ENCODE measurements around the gene P2RX4.
"Not testable (repeated sequence)": the region's sequence is repeated elsewhere in the genome, so short reads cannot be mapped to it uniquely, and the experiment has no call there.

The P2RX4 gene, protein sequence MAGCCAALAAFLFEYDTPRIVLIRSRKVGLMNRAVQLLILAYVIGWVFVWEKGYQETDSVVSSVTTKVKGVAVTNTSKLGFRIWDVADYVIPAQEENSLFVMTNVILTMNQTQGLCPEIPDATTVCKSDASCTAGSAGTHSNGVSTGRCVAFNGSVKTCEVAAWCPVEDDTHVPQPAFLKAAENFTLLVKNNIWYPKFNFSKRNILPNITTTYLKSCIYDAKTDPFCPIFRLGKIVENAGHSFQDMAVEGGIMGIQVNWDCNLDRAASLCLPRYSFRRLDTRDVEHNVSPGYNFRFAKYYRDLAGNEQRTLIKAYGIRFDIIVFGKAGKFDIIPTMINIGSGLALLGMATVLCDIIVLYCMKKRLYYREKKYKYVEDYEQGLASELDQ

DNA sequence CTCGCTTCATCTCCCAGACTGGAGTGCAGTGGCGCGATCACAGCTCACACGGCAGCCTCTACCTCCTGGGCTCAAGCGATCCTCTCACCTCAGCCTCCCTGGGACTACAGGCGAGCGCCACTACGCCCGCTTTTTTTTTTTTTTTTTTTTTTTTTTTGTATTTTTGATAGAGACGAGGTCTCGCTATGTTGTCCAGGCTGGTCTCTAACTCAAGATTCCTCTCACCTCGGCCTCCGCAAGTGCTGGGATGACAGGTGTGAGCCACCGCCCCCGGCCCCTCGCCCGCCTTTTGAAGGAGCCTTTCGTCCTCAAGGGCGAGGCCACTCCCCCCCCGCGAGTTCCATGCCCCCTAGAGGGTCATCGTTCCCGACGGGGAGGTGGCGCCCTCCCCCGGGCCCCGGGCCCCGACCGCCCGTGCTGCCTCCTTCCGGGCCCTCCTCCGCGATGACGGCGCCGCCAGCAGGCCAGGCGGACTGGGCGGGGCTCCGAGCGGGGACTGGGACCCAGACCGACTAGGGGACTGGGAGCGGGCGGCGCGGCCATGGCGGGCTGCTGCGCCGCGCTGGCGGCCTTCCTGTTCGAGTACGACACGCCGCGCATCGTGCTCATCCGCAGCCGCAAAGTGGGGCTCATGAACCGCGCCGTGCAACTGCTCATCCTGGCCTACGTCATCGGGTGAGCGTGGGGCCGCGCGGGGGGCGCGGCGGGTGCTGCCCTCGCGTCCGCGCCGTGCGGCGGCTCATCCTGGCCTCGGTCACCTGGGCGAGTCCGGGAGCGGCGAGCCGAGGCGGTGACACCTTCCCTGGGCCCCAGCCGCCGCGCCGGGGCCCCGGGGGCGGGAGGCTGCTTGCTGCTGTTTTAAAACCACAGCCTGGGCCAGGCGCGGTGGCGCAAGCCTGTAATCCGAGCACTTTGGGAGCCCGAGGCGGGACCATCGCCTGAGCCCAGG is at the start of gene P2RX4:
Gene P2RX4 (plus strand): TSS at position 506 of the 949 bp plus-strand sequence. CDS start 36 bp downstream, at position 542.
- DNase-seq (ENCODE audit: low read depth in 2 of 3, low spot score in 2 of 3), result peak; percentile 66 to 81 (median 75)

DNA sequence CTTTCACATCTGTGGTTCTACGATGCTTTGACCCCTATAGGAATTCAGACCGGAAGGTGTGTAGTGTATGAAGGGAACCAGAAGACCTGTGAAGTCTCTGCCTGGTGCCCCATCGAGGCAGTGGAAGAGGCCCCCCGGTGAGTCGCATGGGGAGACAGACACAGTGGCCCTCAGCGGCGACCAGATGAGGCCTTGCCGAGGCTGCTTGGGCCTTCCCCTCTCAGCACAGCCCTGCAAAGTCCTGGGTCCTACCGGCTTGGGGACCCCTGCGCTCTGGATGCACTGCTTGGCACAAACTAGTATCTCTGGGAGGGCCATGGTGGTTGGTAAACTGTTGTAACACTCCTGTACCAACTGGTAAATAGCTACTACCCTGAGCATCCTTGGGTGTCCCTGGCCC is 47.5 kb upstream of the P2RX4 start:
- DNase-seq (ENCODE audit: low read depth in 2 of 3, low spot score in 2 of 3), result no peak

DNA sequence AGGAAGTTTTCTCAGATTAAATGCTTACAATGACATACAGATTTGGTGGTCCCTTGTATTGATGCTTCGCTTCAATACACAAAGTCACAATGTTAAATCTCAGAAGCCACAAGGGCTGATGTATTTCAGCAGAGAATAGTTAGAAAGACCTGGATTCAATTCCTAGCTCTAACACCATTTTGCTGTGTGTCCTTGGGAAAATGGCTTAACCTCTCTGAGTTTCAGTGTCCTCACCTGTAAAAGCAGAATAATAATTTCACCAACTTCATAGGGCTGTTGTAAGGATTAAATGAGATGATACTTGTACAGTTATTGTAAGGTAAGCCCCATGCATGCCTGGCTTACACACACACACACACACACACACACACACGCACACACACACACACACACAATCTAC is 46.9 kb upstream of the P2RX4 start:
- no peak for DNase-seq (ENCODE audit: low read depth in 2 of 3, low spot score in 2 of 3)

DNA sequence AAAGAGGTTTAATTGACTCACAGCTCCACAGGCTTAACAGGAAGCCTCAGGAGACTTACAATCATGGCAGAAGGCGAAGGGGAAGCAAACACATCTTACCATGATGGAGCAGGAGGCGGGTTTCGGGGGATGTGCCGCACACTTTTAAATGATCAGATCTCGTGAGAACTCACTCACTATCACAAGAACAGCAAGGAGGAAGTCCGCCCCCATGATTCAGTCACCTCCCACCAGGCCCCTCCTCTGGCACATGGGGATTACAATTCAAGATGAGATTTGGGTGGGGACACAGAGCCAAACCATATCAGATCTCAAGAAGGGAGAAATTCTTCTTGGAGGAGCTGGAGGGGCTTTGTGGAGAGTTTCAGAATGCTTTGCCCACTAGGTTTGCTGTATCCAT is 45.1 kb upstream of the P2RX4 start:
- not testable (repeated sequence) for DNase-seq (ENCODE audit: low read depth in 2 of 3, low spot score in 2 of 3)

DNA sequence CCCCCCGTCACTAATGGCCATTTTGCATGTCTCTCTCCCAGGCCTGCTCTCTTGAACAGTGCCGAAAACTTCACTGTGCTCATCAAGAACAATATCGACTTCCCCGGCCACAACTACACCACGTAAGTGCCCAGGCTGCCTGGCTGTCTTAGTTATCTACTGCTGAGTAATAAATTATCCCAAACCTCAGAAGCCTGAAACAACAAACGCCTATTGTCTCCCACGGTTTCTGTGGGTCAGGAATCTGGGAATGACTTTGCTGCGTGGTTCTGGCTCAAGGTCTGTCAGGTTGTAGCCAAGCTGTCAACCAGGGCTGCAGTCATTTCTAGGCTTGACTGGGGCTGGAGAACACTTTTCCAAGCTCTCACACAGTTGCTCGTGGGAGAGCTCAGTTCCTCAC is 44.6 kb upstream of the P2RX4 start:
- no peak for DNase-seq (ENCODE audit: low read depth in 2 of 3, low spot score in 2 of 3)

DNA sequence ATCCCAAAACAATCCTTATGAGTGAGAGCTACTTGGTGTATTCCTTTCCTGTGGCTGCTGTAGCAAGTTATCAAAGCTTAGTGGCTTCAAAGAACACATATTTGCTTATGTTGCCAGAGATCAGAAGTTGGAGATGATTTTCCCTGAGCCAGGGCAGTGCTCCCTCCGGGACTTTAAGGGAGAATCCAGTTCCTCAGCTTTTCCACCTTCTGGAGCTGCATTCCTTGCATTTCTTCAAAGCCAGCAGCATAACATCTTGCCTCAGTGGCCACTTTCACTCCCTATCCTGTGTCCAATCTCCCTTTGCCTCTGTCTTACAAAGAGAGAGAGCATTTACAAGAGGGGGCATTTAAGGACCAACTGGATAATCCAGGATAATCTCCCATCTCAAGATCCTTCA is 43.6 kb upstream of the P2RX4 start:
- no peak for DNase-seq (ENCODE audit: low read depth in 2 of 3, low spot score in 2 of 3)

DNA sequence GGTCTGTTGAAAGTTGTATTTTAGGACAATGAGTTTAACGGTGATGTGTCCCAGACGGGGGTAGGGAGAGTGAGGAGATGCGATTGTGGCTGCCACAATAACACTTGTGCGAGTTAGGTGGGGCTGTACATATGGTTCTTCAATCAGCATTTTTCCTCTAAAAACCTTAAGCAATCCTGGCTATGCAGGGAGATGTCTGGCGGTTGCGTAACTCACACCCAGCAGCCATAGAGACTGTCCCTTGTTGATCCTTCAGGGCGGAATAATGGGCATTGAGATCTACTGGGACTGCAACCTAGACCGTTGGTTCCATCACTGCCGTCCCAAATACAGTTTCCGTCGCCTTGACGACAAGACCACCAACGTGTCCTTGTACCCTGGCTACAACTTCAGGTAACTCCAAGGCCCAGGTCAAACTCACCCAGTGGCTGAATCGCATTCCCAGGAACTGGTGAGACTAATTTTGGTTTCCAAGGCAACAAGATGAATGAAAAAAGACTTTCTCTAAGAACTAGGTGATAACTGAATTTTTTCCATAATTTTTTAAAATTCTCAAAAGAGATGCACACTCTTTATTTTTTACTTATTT is 42.6 kb upstream of the P2RX4 start:
- no peak for DNase-seq (ENCODE audit: low read depth in 2 of 3, low spot score in 2 of 3)

DNA sequence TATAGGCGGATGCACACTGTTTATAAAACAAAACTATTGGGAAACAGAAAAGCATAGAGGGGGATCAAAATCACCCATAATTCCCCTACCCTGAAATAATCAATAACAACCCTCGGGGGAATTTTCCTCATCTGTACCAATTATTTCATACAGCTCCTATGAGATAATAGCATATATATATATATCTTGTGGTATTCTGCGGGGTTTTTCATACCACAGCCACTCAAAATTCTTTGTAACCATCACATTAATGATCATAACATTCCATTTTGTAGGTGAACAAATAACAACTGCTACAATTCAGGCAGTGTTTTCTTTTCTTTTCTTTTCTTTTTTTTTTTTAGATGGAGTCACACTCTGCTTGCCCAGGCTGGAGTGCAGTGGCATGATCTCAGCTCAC is 42.0 kb upstream of the P2RX4 start:
- DNase-seq (ENCODE audit: low read depth in 2 of 3, low spot score in 2 of 3), result no peak

DNA sequence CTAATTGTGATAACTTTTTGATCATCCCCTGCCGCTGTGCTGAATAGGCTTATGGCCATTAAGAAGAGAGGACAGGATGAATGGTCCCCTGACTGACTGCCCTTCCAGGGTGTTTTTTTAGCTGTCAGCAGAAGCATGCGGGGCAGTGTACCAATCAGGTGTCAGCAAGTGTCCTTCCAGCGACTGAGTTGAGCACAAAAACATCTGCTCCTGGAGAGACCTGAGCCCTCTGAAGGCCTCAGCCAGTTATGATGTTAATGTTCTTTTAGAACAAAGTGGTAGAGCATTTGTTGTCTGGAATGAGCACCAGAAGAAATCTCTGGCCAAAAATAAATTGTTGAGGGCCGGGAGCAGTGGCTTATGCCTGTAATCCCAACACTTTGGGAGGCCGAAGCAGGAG is 39.8 kb upstream of the P2RX4 start:
- DNase-seq (ENCODE audit: low read depth in 2 of 3, low spot score in 2 of 3), result no peak

DNA sequence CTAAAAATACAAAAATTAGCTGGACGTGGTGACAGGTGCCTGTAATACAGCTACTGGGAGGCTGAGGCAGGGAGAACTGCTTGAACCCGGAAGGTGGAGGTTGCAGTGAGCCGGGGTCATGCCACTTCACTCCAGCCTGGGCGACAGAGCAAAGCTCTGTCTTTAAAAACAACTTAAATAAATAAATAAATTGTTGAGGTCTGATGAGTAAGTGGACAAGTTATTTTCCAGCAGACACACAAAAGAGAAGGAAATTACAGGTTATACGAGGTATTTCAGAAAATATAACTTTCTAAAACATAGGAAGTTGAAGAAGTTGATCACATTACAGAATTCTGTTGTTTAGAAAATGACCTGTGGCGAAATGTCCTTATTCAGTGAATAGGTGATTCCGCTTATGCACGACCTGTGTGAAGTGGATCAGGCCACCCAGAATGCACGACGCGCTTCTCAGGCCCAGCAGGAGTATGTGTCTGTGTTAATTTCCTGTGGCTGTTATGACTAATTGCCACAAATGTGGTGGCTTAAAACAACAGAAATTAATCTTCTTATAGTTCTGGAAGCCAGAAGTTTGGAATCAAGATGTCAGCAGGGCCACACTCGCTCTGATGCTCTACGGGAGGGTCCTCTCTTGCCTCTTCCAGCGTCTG is 39.2 kb upstream of the P2RX4 start:
- no peak for DNase-seq (ENCODE audit: low read depth in 2 of 3, low spot score in 2 of 3)

DNA sequence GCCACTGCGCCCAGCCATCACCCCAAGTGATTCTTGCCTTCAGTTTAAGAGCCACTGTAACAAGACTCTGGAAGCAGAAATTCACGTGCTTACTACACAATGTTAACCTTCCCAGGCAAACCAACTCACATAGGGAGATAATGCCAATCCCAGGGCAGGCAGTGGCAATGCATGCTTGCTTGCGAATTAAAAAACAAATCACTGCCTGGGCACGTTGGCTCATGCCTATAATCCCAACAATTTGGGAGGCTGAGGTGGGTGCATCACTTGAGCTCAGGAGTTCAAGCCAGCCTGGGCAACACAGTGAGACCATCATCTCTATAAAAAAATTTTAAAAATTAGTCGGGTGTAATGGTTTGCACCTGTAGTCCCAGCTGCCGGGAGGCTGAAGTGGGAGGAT is 37.8 kb upstream of the P2RX4 start:
- DNase-seq (ENCODE audit: low read depth in 2 of 3, low spot score in 2 of 3), result no peak

DNA sequence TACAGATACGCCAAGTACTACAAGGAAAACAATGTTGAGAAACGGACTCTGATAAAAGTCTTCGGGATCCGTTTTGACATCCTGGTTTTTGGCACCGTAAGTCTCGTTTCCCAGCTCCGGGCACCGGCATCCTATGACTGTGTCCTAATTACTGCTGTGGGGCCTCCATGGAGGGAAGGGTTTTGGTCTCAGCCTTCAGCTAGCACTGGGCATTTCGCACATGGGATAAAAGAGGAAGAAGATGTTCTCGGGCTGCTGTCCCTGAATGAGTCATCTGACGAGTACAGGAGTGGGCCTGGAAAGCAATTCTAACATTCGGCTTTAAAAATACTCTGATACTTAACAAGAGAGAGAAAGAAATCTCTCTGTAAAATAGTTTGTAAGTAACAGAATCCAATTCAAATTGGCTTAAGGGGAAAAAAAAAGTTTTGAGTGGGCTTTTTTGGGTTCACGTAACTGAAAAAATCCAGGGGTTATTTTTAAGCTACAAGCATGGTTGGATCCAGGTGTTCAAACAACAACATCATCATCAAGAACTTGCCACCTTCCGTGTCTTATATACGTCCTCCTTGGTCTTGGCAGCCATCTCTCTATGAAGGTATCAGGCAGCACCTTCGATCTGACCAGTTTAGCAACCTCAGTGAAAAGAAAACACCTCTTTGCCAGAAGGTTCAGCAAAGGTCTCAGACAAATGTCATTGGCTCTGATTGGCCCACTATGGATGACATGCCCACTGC is 34.4 kb upstream of the P2RX4 start:
- DNase-seq (ENCODE audit: low read depth in 2 of 3, low spot score in 2 of 3), result no peak

DNA sequence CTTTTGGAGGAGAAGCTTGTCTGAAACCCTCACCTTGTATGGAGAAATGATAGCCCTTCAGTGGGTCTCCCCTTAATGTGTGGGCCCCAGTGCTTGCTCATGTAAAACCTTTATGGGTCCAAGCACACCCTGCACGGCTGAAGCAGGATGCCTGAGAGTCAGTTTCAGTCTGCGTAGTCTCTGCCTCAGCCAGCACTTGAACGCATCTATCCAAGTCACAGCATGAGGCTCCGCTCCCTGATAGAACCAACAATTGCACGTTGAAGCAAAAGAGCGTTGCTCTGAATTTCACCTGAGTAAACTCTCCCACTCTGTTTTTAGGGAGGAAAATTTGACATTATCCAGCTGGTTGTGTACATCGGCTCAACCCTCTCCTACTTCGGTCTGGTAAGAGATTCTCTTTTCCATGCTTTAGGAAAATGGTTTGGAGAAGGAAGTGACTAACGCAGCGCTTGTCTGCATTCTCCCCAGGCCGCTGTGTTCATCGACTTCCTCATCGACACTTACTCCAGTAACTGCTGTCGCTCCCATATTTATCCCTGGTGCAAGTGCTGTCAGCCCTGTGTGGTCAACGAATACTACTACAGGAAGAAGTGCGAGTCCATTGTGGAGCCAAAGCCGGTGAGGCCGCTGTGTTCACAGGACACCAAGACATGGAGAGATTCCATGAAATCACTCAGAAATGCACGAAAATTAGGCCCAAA is 33.0 kb upstream of the P2RX4 start:
- no peak for DNase-seq (ENCODE audit: low read depth in 2 of 3, low spot score in 2 of 3)

DNA sequence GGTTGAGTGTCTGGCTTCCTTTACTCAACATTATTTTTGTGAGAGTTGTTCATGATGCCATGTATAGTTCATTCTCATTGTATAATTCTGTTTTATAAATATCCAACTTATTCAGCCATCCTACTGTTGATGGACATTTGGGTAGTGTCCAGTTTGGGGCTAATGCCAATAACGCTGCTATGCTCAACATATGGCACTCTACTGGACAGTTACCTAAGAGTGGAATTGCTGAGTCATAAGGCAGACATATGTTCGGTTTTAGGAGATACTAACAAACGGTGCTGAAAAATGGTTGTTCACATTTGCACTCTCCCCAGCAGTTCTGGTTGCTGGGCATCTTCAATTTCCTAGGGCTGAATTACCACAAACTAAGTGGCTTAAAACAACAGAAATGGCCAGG is 28.7 kb upstream of the P2RX4 start:
- DNase-seq (ENCODE audit: low read depth in 2 of 3, low spot score in 2 of 3), result no peak

DNA sequence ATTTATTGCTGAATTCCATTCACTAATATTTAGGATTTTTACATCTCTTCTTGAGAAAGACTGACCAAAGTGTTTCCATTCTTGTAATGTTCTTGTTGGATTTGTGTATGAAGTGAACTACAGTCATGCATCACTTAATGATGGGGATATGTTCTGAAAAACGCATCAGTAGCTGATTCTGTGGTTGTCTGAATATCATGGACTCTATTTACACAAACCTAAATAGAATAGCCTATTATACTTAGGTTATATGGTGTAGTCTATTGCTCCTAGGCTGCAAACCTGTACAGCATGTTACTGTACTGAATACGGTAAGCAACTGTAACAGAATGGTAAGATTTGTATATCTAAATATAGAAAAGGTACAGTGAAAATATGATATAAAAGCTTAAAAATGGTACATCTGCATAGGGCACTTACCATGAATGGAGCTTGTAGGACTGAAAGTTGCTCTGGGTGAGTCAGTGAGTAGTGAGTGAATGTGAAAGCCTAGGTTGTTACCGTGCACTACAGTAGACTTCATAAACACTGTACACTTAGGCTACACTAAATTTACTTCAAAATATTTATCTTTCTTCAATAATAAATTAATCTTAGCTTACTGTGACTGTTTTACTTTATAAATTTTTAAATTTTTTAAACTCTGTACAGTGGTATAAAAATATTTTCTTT is 27.6 kb upstream of the P2RX4 start:
- DNase-seq (ENCODE audit: low read depth in 2 of 3, low spot score in 2 of 3), result no peak

DNA sequence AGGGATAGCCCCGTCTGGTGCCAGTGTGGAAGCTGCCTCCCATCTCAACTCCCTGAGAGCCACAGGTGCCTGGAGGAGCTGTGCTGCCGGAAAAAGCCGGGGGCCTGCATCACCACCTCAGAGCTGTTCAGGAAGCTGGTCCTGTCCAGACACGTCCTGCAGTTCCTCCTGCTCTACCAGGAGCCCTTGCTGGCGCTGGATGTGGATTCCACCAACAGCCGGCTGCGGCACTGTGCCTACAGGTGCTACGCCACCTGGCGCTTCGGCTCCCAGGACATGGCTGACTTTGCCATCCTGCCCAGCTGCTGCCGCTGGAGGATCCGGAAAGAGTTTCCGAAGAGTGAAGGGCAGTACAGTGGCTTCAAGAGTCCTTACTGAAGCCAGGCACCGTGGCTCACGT is 25.5 kb upstream of the P2RX4 start:
- DNase-seq (ENCODE audit: low read depth in 2 of 3, low spot score in 2 of 3), result no peak

DNA sequence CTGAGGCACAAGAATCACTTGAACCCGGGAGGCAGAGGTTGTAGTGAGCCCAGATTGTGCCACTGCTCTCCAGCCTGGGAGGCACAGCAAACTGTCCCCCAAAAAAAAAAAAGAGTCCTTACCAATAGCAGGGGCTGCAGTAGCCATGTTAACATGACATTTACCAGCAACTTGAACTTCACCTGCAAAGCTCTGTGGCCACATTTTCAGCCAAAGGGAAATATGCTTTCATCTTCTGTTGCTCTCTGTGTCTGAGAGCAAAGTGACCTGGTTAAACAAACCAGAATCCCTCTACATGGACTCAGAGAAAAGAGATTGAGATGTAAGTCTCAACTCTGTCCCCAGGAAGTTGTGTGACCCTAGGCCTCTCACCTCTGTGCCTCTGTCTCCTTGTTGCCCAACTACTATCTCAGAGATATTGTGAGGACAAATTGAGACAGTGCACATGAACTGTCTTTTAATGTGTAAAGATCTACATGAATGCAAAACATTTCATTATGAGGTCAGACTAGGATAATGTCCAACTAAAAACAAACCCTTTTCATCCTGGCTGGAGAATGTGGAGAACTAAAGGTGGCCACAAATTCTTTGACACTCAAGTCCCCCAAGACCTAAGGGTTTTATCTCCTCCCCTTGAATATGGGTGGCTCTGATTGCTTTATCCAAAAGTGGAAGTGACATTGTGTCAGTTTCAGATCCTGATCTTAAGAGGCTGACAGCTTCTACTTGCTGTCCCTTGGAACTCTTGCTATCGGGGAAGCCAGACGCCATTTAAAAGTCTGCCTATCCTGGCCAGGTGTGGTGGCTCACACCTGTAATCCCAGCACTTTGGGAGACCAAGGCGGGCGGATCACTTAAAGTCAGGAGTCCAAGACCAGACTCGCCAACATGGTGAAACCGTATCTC is 24.7 kb upstream of the P2RX4 start:
- no peak for DNase-seq (ENCODE audit: low read depth in 2 of 3, low spot score in 2 of 3)

DNA sequence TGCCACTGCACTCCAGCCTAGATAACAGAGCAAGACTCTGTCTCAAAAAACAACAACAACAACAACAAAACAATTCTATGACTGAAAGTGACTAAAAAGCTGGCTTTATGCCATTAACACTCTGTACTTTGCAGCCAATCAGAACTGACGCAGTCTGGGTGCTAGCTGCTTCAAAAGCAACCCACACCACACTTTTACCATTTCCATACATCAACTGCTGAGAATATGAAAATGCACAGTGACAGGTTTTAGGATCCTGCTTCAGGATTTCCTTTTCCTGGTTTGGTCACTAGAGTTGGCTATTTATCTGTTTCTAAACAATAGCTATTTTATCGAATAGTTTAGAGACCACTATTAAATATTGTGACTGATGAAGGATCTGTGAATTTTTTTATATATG is 23.1 kb upstream of the P2RX4 start:
- no peak for DNase-seq (ENCODE audit: low read depth in 2 of 3, low spot score in 2 of 3)
